K562 (cell line): ENCODE results near the gene ISG20L2. TPM values are rescaled to one million over a fixed set of nuclear protein-coding genes. Genes with fewer than 3 reads are reported as not detected.

Source experiments
- DIDO1 ChIP-seq: fragments of 450-650 bp; IDR thresholded peaks from 2 replicates; pipeline ENCODE4 v1.6.1; 2016; ENCODE audit warnings: low read depth, missing biosample characterization, missing genetic modification characterization
- ETS1 ChIP-seq: conservative IDR thresholded peaks from 2 replicates; pipeline ENCODE4 v1.6.1; 2011; ENCODE audit warnings: low read depth, mild to moderate bottlenecking, low read length; ENCODE audit not compliant: control insufficient read depth
- FOSL1 ChIP-seq: fragments of 200-800 bp; sonication (Bioruptor generic); conservative IDR thresholded peaks from 2 replicates; pipeline ENCODE4 v1.6.1; 2016; ENCODE audit warnings: missing genetic modification characterization, missing compliant biosample characterization
- HNRNPL ChIP-seq: fragments of 200-400 bp; formaldehyde crosslinking; IDR thresholded peaks from 2 replicates; pipeline ENCODE4 v1.6.1; 2017; ENCODE audit warnings: low read depth, mild to moderate bottlenecking, low read length
- HOXB6 ChIP-seq: fragments of 250-450 bp; sonication (Bioruptor Pico); IDR thresholded peaks from 2 replicates; pipeline ENCODE4 v1.5.1; 2022; ENCODE audit warnings: mild to moderate bottlenecking, borderline replicate concordance
- KDM2B ChIP-seq: fragments of 250-450 bp; sonication (Bioruptor Pico); IDR thresholded peaks from 2 replicates; pipeline ENCODE4 v1.8.0; 2021; ENCODE audit warnings: mild to moderate bottlenecking, moderate library complexity
- NR0B1 ChIP-seq: fragments of 450-650 bp; IDR thresholded peaks from one replicate; pipeline ENCODE4 v1.6.1; 2018; ENCODE audit warnings: mild to moderate bottlenecking, moderate library complexity; ENCODE audit not compliant: partially characterized antibody
- OTX1 ChIP-seq: fragments of 450-650 bp; formaldehyde crosslinking; IDR thresholded peaks from 2 replicates; pipeline ENCODE4 v1.4.0; 2022; ENCODE audit warnings: mild to moderate bottlenecking
- PTRF ChIP-seq: fragments of 450-650 bp; IDR thresholded peaks from 2 replicates; pipeline ENCODE4 v1.6.1; 2016; ENCODE audit warnings: mild to moderate bottlenecking, missing genetic modification characterization, missing compliant biosample characterization
- RBM39 ChIP-seq: fragments of 200-400 bp; formaldehyde crosslinking; optimal IDR thresholded peaks from 2 replicates; pipeline ENCODE3; 2018; ENCODE audit warnings: low read depth, low read length
- RCOR1 ChIP-seq, 2 experiments: IDR thresholded peaks; 2 replicates each; pipeline ENCODE4 v1.6.1; 2012; ENCODE audit warnings: low read depth in 2 of 2, low read length in 2 of 2, borderline replicate concordance in 1 of 2, improper control_type of control experiment in 1 of 2
- RFX7 ChIP-seq: fragments of 250-450 bp; sonication (Bioruptor Pico); IDR thresholded peaks from 2 replicates; pipeline ENCODE4 v1.5.1; 2021; ENCODE audit warnings: mild to moderate bottlenecking
- SIN3B ChIP-seq: fragments of 450-650 bp; IDR thresholded peaks from 2 replicates; pipeline ENCODE4 v1.6.1; 2017; ENCODE audit warnings: low read depth, mild to moderate bottlenecking, moderate library complexity
- TARDBP ChIP-seq: fragments of 450-650 bp; IDR thresholded peaks from 2 replicates; pipeline ENCODE4 v1.6.1; 2016
- TEAD2 ChIP-seq: fragments of 450-650 bp; IDR thresholded peaks from 2 replicates; pipeline ENCODE4 v1.6.1; 2016; ENCODE audit warnings: missing genetic modification characterization, control low read depth, missing compliant biosample characterization
- XRCC5 ChIP-seq: fragments of 200-400 bp; formaldehyde crosslinking; IDR thresholded peaks from 2 replicates; pipeline ENCODE4 v1.6.1; 2017; ENCODE audit warnings: low read depth, mild to moderate bottlenecking, low read length
- ZNF134 ChIP-seq: fragments of 250-450 bp; sonication (Bioruptor Pico); conservative IDR thresholded peaks from 2 replicates; pipeline ENCODE4 v1.4.0; 2020
- ZNF395 ChIP-seq: fragments of 200-800 bp; sonication (Bioruptor generic); IDR thresholded peaks from 2 replicates; pipeline ENCODE4 v1.6.1; 2017; ENCODE audit warnings: missing genetic modification characterization, missing compliant biosample characterization
- ZNF561 ChIP-seq: fragments of 450-650 bp; formaldehyde crosslinking; conservative IDR thresholded peaks from 2 replicates; pipeline ENCODE4 v1.4.0; 2020; ENCODE audit warnings: mild to moderate bottlenecking, moderate library complexity
- ZNF592 ChIP-seq: fragments of 450-650 bp; IDR thresholded peaks from 2 replicates; pipeline ENCODE4 v1.6.1; 2017; ENCODE audit warnings: antibody characterized with exemption, mild to moderate bottlenecking
- polyA plus RNA-seq, 8 experiments: library from polyadenylated mRNA; depleted of rRNA in 4 of 8; stranded (reverse) in 5 of 8; unstranded in 3 of 8; fragments of >200 nt; fragmentation: Nextera tagmentation in 2 of 8; fragmentation: Illumina TruSeq in 1 of 8; extraction: Ambion mirVana in 2 of 8; extraction: Trizol in 1 of 8; gene quantifications; 2 replicates each; pipeline versions ENCODE4 v1.2.1 to v1.2.3, GENCODE V29; 2011 to 2014; ENCODE audit warnings: inconsistent platforms in 1 of 8, missing spikeins in 1 of 8
- total RNA-seq, 7 experiments: library from RNA; depleted of rRNA in 6 of 7; stranded (reverse); fragments of >200 nt in 6 of 7; fragmentation: Illumina TruSeq in 2 of 7; extraction: Trizol in 2 of 7; gene quantifications; 2 replicates each; pipeline versions ENCODE4 v1.2.1 to v1.2.3, GENCODE V29; 2011 to 2021; ENCODE audit warnings: low replicate concordance in 1 of 7

The ISG20L2 gene
- total and polyA plus RNA-seq, 9 of the 15 experiments (the other 6 are each of a cell fraction or from before 2014, with no cell fraction given) = 21.3 to 130 (median 50.3) TPM

GRCh38 chr1:156693848-156694689 is 34.5 kb downstream of the ISG20L2 start (continued):
- peak; percentile 98 for TF ChIP-seq ZNF592
- no peak for TF ChIP-seq SIN3B
- no peak for TF ChIP-seq TARDBP
- no peak for TF ChIP-seq DIDO1 (tag)
- TF ChIP-seq ZNF134 (CRISPR knock-in tag) = no peak
- TF ChIP-seq HOXB6 (CRISPR knock-in tag) = no peak
- no peak for TF ChIP-seq TEAD2 (tag)
- no peak for TF ChIP-seq OTX1 (CRISPR knock-in tag)
- TF ChIP-seq RBM39 = no peak
- TF ChIP-seq RFX7 = peak; percentile 52; the same call in 1 of the 2 replicates
- 0 out of 2 replicates have a peak, but pooled peaks have one; percentile 46 for TF ChIP-seq FOSL1
- no peak for TF ChIP-seq HNRNPL
- no peak for TF ChIP-seq ZNF561 (CRISPR knock-in tag)
- TF ChIP-seq KDM2B (CRISPR knock-in tag) = no peak
- TF ChIP-seq ZNF395 = no peak
- no peak for TF ChIP-seq XRCC5
- peak; percentile 86 for TF ChIP-seq PTRF (tag)
- no peak for TF ChIP-seq ETS1
- peak in 1 of 2 experiments; percentile 60; a peak in 2 of 4 replicates for TF ChIP-seq RCOR1 (IDR thresholded peaks at IDR 0.05; ENCODE audit: borderline replicate concordance in 1 of 2, low read depth in 2 of 2, low read length in 2 of 2)
- TF ChIP-seq NR0B1 = no peak
